Glomerular visceral epithelial cell (primary cell): ENCODE results near the gene SSTR5.

Source experiments
- DNase-seq: peaks from one replicate; pipeline ENCODE4 v3.0.0-alpha.2; 2016; ENCODE audit errors: extremely low spot score

Gene SSTR5

DNA sequence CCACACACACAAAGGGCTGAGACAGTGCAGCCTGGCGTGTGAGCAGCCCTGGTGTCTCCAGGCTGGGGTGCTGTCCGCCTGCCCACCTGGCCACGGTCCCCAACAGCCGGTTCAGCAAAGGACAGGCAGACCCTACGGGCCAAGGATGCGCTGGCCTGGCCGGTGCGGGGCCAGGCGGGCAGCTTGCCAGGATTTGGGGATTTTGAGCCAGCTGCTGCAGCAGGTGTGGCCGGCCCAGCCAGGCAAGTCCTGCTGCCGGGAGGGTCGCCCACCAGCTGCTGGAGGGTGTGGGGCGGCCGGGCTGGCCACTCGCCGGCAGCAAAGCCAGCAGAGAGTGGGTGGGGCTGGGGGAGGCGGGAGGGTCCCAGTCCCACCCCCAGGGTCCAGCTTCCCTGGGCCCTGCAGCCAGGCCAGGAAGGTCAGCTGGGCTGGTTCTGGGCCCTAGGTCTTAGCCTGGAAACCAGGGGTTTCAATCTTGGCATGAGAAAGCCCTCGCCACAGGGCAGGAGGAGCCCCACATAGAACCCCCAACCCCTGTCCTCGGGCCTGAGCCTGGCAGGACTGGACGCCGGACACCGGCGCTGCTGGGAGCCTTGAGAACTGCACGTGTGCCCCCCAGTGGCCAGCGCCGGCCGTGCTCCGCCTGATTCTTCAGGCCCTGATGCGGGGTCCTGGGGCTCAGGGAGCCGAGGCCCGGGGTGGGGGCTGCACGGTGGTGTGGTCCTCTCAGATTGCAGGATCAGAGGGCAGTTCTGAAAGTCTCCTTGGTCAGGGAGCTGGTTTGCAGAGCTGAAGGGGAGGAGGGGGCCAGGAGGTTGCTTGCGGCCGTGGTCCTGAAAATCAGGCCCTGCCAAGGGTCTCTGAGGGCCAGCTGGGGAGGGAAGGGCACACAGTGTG is 17.6 kb upstream of the SSTR5 start:
- DNase-seq = peak; percentile 49

DNA sequence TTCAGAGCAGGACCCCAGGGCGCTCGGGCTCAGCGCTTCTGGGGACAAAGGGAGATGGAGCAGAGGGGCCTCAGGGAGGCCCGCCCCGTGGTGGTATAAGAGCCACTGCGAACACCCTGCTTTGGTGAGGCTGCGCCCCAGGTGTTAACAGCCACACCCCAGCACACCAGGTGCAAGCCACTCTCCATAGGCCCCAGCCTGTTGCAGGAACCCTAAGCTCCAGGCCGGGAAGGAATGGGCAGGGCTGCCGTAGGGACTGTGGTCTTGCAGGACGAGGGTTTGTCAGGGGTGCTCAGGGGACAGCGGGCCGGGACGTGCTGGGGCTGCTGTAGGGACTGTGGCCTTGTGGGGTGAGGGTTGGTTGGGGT is 17.0 kb upstream of the SSTR5 start:
- no peak for DNase-seq

DNA sequence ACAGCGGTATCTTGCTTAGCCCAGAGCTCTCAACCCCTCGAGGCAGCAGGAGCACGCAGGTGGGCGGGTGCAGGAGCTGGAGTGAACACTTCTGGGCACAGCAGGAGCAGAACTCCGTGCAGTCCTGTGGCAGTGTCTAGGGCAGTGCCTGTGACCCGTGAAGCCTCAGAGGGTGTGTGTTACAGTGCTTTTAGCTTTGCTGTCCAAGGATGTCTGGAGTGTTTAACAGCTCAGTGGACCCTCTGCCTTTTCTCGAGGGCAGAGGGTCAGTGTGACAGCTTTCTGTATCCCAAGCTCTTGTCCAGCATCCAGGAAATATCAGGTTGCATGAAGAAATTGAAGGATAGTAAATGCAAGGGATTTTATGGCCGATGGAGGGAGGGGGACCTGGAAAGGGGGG is 16.4 kb upstream of the SSTR5 start:
- DNase-seq = no peak

DNA sequence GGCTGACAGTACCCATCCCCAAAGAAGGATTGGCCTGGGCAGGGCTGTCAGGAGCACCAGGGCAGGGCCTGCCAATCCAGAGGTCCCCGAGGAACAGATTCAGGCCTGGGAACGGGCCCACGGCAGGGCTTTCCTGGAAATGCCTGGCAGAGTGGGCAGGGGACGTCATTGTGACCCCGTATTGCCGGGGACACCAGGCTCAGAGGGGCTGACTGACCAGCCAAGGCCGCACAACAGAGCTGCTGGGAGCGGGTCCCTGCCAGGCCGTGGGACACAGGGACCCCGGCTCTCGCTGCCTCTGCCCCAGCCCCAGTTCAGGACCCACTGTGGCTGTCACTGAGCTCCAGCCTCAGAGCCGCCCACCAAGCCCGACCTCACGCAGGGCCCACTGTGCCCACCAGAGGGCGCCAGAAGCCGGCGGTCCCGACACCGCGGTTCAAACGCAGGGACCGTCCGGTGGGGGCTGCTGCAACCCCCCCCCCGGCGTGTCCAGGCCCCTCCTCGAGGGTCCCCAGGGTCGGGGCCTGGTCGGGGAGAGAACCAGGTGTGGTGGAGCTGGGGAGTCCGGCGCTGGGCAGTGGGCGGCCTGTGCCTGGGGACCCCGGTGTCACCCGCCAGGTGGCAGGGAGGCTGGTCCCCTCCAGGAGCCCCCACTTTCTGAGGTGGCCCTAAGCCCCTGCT is 15.2 kb upstream of the SSTR5 start:
- DNase-seq = peak; percentile 22

DNA sequence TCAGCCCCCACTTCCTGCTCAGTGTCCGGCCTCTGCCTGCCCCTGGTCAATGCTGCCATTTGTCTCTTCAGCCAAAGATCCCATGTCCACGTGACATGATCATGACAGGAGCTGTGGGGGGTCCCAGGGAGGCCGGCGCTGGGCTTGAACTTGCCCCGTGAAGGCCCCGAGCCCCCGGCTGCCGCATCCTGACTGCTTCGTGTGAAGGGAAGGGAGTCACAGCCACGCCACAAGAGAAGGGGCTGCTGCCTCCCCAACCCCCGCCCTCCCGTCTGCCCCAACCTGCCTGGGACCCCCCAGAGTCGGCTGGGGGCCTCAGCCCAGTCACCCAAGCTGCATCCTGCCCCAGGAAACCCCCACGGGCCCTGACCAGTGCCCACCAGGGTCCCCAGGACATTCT is 14.3 kb upstream of the SSTR5 start:
- no peak for DNase-seq

DNA sequence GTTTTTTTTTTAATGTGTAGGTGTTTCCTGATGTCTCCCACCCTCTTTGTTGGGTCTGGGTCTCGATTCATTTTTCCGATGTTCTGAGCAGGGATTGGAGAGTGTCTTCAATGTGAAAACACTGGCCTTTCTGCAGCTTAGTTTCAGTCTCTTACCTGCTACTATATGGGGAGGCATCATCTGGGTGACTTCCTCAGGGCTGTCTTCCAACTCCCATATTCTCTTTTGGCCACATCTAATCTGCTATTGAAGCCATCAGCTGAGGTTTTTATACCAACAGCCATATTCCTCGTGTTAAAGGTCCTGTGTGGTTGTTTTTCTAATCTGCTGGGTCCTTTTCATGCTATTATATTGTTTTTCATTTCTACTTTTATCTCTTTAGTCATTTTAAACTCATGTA is 13.2 kb upstream of the SSTR5 start:
- DNase-seq = no peak

DNA sequence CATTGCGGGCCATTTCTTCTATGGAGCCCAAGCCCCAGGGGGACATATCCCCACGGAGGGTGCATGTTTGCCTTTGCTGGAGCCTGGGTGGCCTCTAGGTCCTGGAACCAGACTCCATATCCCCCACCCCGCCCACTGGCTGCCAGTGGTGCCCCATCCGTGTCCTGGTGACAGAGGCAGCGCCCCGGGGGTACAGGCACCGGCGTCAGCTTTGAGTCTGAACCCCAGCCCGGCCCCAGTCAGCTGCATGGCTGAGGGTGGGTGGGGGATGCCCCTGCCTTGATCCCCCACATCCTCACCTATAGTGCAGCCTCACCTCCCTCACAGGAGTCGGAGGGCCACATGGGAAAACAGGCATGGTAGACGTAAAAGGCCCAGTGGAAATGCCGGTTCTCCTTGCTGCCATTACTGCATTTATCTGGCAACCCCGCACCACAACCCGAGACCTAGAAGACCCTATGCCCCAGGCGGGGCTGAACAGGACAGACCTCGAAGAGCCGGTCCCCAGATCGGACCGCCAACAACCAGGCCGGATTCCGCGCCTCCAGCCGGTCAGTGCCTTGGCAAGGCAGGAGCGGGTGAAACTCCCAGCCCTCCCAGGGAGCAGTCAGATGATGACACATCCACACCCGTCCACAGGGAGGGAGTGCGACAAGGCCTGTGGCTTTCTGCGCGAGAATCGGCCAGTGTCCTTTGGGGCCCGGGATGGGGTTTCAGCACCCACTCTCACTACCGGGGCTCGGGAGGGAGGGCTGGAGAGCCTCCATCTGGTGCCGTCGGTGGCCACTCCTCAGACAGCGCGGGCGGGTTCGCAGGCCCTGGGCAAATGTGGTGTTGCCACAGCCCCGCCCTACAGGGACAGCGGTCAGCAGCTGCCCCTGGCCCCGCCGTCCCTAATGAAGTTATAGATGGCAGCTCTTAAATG is 11.9 kb upstream of the SSTR5 start:
- no peak for DNase-seq

DNA sequence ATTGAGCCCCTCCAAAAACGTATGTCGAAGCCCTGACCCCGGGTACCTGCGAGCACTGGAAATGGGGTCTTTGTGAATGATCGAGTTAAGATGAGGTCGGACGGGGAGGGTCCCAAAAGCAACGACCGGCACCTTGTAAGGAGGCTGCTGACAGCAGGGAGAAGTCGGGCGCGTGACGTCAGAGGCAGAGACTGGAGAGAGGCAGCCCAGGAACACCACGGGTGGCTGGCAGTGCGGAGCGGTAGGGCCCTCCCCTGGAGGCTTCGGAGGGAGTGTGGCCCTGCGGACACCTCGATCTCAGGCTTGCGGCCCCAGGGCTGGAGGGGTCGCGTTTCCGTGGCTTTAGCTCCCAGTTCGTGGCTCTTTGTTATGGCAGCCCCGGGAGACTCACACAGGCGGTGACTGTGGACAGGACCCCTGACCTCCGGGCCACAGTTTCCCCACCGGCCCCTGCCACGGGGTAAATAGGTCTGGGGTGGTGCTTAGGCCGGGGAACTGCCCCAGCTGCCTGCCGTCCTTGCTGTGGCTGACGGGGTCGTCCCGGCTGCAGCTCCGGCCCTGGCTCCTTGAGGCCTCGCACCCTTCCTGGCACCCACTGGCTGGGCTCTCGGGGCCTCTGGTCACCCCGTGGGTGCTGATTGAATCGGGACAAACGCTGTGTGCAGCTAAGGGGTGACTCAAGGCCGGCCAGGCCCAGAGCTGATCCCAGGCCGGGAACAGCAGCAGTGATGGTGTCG is 10.6 kb upstream of the SSTR5 start:
- no peak for DNase-seq

DNA sequence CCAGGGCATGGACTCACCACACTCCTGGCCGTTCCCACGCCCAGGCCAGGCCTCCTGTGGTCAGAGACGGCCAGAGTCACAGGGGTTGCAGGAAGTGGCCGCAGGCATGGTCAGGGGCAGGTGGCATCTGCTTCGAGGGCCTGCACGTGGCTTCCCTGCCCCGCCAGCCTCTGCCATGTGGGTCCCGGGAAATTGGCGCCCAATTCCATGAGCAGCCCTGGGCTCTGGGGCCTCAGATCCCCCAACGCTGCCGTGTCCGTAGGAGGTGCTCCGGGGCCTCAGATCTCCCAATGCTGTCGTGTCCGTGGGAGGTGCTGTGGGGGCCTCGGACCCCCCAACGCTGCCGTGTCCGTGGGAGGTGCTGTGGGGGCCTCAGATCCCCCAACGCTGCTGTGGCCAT is 9.7 kb upstream of the SSTR5 start:
- DNase-seq = no peak

DNA sequence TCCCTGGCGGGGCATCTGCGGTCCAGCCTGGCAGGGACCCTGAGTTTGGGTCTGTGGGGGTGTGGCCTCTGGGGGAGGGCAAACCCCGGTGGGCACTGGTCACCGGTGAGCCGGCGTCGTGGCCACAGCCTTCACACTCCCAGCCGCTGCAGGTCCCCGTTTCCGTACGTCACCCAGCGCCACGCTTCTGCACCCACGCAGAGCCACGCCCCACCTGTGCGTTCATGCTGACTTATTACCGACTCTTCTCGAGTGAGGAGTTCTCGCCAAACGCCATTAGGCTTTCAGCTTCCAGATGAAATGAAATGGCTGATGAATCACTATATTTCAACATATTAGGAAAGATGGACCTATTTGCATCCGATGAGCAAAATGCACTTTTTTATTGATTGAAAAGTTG is 8.8 kb upstream of the SSTR5 start:
- no peak for DNase-seq

DNA sequence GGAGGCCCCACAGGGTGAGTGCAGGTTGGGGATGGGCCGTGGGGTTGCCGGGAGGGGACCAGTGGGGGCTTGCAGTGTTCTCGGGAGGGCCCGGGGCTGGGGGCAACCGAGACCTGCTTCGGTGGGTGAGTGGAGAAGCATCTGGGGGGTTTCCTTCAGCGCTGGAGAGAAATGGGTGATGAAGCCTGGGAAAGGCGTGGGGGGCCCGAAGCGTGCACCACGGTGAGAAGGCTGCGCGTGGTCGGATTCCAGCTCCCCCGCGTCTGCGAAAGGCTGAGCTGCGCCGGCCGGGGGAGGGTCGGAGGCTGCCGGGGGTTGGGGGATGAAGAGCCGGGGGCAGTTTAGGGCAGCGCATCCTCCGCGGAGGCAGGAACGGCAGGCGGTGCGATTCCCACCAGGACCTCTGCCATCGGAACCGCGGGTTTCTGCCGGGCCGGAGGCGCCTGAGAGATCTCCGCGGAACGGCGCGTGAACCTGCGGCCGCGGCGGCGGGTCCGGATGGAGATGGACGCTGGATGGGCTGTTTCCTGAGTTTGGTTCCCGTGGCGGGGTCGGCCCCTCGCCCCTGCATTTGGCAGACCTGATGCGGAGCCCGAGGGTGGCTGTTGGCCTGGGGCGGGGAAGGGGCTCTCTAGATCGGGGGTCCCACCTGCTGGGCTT is 6.9 kb upstream of the SSTR5 start:
- no peak for DNase-seq

DNA sequence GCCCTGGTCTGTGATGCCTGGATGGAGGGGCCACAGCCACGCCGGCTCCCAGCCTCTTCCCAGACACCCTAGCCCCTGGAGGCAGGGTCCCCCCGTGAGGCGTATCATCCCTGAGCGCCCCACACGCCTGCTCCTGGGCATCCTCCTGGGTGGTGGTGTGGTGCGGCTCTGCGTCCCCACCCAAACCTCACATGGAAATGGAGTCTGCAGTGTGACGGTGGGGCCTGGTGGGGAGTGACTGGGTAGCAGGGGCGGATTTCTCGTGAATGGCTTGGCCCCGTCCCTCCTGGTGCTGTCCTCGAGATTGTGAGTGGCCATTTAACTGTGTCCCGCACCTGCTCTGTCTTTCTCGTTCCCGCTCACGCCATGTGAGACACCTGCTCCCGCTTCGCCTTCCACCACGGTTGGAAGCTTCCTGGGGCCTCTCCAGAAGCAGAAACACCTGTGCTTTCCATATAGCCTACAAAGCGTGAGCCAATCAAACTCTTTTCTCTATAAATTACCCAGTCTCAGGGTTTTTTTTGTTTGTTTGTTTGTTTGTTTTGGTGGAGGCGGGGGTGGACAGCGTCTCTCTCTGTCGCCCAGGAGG is 5.9 kb upstream of the SSTR5 start:
- DNase-seq = no peak

DNA sequence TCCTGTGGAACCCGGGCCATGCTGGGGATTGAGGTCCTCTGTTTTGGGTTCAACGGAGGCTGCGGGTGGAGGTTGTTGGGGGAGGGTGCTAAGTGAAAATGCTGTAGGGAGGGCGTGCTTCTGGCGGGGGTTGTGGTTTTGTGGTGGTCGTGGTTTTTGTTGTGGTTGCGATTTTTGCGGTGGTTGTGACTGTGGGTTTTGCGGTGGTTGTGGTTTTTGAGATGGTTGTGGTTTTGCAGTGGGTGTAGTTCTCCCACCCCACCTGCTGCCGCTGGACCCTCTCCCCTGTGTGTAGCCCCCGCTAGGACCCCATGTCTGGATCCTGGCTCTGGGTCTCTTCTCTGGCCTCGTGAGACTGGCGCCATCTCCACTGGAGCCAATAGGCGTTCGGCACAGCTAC is 4.9 kb upstream of the SSTR5 start:
- DNase-seq = no peak

DNA sequence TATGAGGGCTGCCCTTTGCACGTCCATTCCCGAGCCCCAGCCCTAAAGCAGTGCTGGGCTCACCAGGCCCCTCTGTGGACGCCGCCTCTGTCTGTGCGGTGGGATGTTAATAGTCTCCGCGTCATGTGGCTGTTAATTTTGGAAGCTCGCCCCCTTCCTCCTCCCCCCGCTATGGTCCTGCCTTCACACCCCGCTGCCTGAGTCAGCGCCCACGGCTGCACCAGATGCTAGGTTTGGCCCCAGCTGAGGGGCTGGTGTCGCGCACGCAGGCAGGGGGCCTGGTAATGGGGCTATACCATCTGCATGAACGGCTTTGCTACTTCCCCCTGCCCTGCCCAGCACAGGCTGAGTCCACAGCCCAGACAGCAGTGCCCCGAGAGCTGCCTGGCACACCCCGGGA is 4.1 kb upstream of the SSTR5 start:
- DNase-seq = no peak

DNA sequence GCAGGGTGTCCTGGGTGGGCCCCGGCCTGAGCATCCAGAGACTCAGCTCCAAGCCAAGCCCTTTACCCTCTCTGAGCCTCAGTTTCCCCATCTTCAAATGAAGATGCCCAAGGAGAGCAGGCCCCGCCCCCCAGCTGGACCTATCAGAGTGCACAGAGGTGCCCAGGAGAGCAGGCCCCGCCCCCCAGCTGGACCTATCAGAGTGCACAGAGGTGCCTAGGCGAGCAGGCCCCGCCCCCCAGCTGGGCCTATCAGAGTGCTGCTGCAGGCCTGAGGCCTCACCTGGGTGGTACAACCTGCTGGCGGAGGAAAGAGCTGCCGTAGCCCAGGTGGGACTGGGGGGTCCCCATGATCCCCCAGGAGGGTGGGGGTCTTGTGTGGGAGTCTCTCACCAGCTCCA is 3.4 kb upstream of the SSTR5 start:
- no peak for DNase-seq

DNA sequence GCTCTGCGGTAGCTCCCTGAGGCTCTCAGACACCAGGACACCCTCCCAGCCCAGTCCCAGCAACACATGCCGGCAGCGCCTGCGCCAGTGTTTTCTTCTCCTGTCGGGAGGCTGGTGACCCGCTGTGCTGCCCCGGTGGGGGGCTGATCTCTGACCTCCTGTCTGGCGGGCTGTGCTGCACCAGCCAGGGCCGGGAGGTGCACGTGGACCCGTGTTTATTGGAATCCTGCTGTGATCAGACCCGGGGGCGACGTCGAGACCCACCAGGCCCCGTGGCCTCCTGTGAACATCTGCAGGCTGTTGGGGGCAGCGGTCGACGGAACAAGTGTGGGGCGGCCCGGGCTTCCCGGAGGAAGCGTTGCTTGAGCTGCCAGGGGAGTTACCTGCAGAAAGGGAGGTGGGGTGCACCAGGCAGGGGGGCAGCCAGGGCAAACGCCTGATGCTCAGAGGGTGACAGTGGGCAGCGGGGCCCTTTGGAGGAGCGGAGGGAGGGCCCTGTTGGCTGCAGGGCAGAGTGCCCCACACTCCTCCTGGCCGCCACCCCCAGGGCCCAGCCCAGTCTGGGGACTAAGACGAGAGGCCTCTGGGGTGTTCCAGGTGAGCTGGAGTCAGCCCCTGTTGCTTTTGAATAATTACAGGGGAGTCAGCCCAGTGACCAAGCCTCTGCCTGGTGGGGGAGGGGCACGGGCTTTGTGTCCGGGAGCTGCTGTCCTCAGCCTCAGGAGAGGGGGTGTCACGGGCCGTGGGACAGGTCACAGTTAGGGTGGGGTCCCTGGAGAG is 2.3 kb upstream of the SSTR5 start:
- no peak for DNase-seq

DNA sequence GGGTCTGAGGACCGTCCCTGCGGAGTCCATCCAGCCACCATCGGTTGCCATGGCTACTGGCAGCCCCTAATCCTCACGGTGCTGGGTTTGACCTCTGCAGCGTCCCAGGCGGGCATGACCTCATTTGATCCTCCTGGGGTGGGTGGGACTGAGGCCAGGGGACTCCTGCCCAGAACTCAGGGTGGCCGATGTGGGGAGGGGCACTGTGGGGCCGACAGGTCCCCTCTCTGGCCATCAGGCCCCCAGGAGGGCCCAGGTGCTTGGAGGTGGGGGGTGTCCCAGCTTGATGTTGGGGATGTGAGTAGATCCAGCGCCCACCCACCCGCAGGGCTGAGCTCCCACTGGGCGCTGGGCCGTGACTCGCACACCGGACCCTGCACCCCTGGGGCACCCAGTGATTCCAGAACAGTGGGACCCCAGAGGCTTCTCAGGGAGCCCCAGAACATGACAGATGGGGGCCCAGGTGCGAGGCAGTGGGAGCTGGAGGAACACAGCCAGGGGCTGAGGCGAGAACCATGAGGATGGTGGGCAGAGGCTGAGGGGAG is 1.6 kb upstream of the SSTR5 start:
- no peak for DNase-seq

DNA sequence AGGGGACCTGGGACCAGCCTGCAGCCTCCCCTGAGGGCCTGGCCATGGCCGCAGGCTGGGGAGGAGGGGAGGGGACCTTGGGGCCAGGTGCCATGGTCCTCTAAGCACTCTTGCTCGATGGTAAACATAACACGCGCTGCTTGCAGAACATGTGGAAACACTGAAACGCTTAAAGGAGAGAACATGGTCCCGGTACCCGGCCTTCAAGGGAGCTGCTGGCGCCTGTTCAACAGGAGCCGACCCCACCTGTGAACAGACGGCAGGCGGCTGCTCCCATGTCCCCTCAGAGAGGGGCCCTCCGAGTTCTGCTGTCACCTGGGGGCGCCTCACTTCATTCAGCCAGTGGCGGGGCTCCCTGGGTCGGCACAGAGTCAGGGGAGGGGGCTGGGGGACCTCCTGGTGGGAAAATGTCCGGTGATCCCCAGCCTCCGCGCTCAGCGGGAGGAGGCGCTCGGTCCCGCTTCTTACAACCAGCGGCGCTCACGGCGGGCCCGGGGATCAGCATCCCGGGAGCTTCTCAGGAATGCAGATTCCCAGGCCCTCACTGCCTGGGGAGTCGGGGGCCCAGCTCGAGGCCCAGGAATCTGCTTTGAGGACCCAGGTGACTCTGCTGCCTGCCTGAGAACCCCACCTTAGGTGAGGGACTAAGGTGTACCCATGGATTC is 854 bp upstream of the SSTR5 start:
- no peak for DNase-seq

DNA sequence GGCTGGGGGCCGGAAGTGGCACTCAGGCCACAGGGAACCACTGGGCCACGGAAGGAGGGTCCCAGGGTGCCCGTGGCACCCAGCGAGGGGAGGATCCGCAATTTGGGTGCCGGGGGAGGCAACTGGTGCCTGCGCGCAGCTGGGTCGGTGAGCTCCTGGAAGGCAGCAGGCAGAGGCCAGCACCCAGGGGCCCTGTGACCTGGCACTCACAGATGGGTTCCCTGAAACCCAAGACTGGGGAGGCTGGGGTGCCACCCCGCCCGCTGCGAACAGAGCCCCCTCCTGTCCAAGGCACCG is 663 bp downstream of the SSTR5 start:
- no peak for DNase-seq
